GM20000 (cell line): Measurements from ENCODE around the gene KCNE1.

Experiments
- DNase-seq: peaks from one replicate; pipeline ENCODE4 v3.0.0; 2012; ENCODE audit warnings: low spot score
- TF ChIP-seq, protein P1 (sequence below): IDR thresholded peaks from 2 replicates; pipeline ENCODE4 v1.5.1; 2012; ENCODE audit warnings: mild to moderate bottlenecking, control low read depth; ENCODE audit errors: extremely low read depth, missing control alignments

KCNE1 gene

DNA sequence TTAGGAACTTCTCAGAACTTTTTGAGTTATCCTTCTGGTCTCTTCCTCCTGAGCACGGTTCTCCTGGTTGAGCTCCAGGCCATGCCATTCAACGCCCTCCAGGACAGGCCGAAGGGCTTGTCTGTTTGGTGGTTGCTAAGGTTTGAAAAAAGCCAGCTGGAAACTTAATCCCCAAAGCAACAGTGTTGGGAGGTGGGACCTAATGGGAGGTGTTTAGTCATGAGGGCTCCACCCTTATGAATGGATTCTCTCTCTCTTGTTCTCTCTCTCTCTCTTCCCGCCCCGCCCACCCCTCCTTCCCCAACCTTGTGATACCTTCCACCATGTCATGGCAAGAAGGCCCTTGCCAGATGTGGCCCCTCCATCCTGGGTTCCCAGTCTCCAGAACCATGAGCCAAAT lies 829 bp downstream of the KCNE1 start:
- no peak for DNase-seq
- TF ChIP-seq, protein P1, sequence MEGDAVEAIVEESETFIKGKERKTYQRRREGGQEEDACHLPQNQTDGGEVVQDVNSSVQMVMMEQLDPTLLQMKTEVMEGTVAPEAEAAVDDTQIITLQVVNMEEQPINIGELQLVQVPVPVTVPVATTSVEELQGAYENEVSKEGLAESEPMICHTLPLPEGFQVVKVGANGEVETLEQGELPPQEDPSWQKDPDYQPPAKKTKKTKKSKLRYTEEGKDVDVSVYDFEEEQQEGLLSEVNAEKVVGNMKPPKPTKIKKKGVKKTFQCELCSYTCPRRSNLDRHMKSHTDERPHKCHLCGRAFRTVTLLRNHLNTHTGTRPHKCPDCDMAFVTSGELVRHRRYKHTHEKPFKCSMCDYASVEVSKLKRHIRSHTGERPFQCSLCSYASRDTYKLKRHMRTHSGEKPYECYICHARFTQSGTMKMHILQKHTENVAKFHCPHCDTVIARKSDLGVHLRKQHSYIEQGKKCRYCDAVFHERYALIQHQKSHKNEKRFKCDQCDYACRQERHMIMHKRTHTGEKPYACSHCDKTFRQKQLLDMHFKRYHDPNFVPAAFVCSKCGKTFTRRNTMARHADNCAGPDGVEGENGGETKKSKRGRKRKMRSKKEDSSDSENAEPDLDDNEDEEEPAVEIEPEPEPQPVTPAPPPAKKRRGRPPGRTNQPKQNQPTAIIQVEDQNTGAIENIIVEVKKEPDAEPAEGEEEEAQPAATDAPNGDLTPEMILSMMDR: no peak

DNA sequence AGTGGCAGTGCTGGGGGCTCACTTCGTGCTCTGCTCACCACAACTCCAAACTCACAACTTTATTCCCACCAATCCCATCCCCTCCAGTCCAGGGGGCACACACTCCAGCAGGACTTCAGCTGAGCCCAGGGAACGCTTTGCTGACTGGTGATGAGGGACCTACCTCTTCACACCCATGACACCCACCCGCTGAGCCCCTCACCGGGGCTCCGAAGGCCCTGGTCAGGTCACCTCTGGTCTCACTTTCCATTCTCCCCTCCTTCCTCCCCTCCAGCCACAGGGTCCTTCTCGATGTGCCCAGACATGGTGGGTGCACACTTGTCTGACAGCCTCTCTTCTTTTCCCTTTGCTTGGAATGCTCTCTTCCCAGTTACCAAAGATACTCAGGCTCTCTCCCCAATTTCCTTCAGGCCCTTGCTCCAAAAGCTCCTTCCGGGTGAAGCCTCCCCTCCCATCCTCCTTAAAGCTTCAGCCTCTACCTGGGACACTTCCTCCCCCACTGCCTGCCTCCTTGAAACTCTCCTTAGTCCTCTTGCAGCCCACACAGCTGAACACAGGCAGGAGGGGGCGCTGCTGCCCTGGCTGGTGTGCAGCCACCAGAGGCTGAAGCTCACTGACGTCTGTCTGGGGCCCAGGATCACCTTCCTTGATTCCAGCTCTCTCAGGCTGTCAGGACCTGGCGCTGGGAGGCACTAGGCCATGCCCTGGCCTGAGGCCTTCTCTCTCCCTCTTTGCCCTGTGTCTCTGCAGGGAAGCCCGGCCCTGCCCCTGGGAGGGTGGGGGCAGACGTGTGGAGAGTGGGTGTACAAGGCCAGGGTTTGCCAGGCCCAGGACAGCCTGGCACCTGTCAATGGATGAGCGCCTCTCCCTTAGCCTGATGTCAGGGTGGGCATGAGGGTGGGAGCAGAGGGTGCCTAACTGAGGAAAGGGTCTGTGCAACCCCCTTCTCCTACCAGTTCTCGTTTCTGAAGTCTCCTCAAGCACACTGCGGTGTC lies 1.6 kb downstream of the KCNE1 start:
- peak; percentile 76 for DNase-seq
- TF ChIP-seq, protein P1: peak; percentile 77

DNA sequence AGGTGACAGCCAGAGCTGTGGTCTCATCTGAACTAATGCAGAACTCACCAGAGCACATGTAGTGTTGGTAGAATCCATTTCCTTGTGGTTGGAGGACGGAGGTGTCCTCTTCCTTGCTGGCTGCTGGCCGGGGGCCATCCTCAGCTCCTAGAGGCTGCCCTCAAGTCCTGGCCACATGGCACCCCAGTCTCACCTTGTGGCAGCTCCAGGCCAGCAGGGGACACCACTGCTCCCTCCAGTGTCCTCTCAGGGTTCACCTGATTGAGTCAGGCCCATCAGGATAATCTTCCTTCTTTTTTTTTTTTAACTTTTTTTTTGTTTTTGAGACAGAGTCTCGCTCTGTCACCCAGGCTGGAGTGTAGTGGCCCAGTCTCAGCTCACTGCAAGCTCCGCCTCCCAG lies 2.9 kb downstream of the KCNE1 start:
- TF ChIP-seq, protein P1: peak; percentile 35

DNA sequence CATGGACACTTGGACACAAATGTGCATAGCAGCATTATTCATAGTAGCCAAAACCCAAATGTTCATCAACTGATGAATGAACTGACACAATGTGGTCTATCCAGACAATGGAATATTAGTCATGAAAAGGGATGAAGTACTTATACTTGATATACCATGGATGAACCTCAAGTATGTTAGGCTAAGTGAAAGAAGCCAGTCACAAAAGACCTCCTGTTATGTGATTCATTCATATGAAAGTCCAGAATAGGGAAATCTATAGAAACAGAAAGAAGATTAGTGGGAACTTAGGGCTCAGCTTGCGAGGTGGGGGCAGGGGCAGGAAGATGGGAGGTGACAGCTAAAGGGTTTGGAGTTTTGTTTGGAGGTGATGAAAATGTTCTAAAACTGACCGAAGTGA lies 7.4 kb downstream of the KCNE1 start:
- TF ChIP-seq, protein P1: no peak
- no peak for DNase-seq

More for the DNA sequence above, 2.9 kb downstream of the KCNE1 start:
- peak; percentile 30 for DNase-seq

DNA sequence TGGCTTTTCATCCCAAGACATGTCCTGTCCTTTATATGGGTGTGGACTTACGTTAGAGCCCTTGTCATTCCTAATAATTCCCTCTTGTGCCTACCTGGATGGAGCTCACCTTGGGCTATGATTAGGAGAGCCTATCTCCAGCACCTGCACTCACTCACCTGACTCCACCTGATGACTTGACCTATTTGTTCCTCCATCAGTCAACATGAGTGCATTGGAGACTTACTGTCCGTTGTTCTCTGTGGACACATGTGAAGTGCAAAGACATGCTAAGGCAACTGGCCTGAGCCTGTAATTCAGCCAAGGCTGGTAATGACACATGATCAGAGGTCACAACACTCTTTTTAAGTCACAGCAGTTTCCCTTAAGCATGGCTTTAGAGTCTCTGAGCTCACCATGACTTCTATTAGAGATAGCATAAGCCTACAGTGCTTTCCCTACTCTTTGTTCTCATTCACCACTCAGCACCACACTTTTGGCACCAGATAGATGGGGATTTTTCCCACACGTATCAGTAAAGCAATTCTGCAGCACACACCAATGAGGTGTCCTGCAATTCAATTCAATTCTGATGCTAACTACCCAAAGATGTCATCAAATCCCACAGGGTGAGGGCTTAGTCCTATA lies 9.4 kb downstream of the KCNE1 start:
- TF ChIP-seq, protein P1: no peak
- DNase-seq: no peak

DNA sequence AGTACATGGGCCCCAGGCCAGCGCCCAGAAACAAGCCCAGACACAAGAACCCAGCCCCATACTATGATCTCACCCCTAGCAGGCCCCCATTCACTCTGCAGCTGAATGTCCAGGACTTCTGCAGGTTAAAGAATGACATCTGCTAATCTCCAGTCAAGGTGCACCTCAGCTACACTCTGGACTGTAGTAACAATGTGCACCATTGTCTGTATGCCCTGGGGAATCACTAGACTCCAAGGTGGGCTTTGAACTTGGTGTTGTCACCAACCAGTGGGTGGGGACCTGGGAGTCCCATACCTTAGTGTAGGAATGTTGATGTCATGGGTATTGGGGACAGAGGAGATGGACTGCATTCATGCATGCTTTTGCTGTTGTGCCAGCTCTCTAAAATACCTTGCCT lies 10.3 kb downstream of the KCNE1 start:
- DNase-seq: no peak
- TF ChIP-seq, protein P1: no peak

DNA sequence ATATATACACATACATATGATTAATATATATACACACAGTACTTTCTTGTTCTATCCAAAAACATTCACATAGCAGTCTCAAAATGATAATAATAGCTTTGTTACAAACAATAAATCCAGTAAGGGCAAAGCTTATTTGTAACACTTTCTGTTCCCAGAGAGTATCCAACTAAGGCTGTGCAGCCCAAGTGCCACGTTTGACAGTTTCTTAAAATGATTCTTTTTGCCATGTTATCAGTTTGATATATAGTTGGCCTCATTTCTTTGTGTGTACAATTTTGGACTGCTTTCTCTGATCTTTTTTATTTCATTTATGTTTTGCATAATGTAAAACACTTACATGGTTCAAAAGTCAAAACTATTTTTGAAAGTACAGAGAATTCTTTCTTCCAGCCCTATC lies 11.8 kb downstream of the KCNE1 start:
- no peak for DNase-seq
- TF ChIP-seq, protein P1: no peak
